DND-41 (cell line): Measurements from ENCODE around the gene NEU2.

Experiments
- ATAC-seq: fragments of 200-7000 bp; cut with Tn5 transposase; 3 replicates; pipeline ENCODE4 v1.9.1; 2021; ENCODE audit warnings: low read depth; ENCODE audit not compliant: insufficient read depth
- DNase-seq: peaks from one replicate; pipeline ENCODE4 v3.0.0-alpha.2; 2020
- H2AFZ ChIP-seq: 2 replicates; pipeline ENCODE4 v1.6.0; 2012; ENCODE audit warnings: low read depth, low read length
- H3K27ac ChIP-seq: 2 replicates; pipeline ENCODE4 v1.5.1; 2012; ENCODE audit warnings: low read length, inconsistent platforms
- H3K27me3 ChIP-seq: fragments of 200-600 bp; sonication (generic); 2 replicates; pipeline ENCODE4 v1.6.0; 2012; ENCODE audit warnings: low read length, mild to moderate bottlenecking, inconsistent platforms; ENCODE audit not compliant: insufficient read depth, poor library complexity
- H3K36me3 ChIP-seq: 2 replicates; pipeline ENCODE4 v1.5.1; 2012; ENCODE audit warnings: low read length, inconsistent platforms; ENCODE audit not compliant: insufficient read depth
- H3K4me1 ChIP-seq: 2 replicates; pipeline ENCODE4 v1.5.1; 2012; ENCODE audit warnings: mild to moderate bottlenecking, low read length; ENCODE audit not compliant: insufficient read depth
- H3K4me2 ChIP-seq: 2 replicates; pipeline ENCODE4 v1.6.0; 2012; ENCODE audit warnings: mild to moderate bottlenecking, moderate library complexity, low read length, inconsistent platforms; ENCODE audit not compliant: insufficient read depth
- H3K4me3 ChIP-seq, 2 experiments: fragments of 200-600 bp in 1 of 2; shearing (Covaris generic) in 1 of 2; 2 replicates each; pipeline ENCODE4 v1.5.1; 2012 to 2016; ENCODE audit warnings: inconsistent platforms in 2 of 2, low read length in 2 of 2, mild to moderate bottlenecking in 2 of 2, low read depth in 1 of 2, moderate library complexity in 1 of 2
- H3K79me2 ChIP-seq: 2 replicates; pipeline ENCODE4 v1.6.0; 2012; ENCODE audit warnings: low read length, inconsistent platforms; ENCODE audit not compliant: insufficient read depth
- H3K9ac ChIP-seq: 2 replicates; pipeline ENCODE4 v1.6.0; 2012; ENCODE audit warnings: low read depth, mild to moderate bottlenecking, inconsistent platforms, low read length, moderate library complexity
- H3K9me3 ChIP-seq: 2 replicates; pipeline ENCODE4 v1.5.1; 2012; ENCODE audit warnings: low read length, moderate library complexity, mild to moderate bottlenecking, inconsistent platforms; ENCODE audit not compliant: insufficient read depth, severe bottlenecking
- H4K20me1 ChIP-seq: 2 replicates; pipeline ENCODE4 v1.6.0; 2012; ENCODE audit warnings: low read length; ENCODE audit not compliant: insufficient read depth
- CTCF ChIP-seq: IDR thresholded peaks from 2 replicates; pipeline ENCODE4 v1.5.1; 2012; ENCODE audit warnings: borderline replicate concordance, low read length, moderate library complexity, mild to moderate bottlenecking; ENCODE audit not compliant: poor library complexity, severe bottlenecking; ENCODE audit errors: extremely low read depth
- EZH2 ChIP-seq: IDR thresholded peaks from 3 replicates; pipeline ENCODE4 v1.6.1; 2012; ENCODE audit warnings: borderline replicate concordance, low read depth, mild to moderate bottlenecking, moderate library complexity, low read length, inconsistent platforms; ENCODE audit not compliant: severe bottlenecking

The NEU2 gene

GRCh38 chr2:233032551-233033320, at the start of gene NEU2:
TSS of gene NEU2 (plus strand) at chr2:233032672. CDS start at chr2:233032672, 0 bp downstream.
- no peak for ATAC-seq
- DNase-seq, result no peak
- H3K9ac ChIP-seq, result no peak within 1 kb of the TSS
- H3K4me2 ChIP-seq, result no peak within 1 kb of the TSS
- no peaks in the 10 kb centered on the region for H3K79me2 ChIP-seq
- H3K4me1 ChIP-seq, result no peaks in the 10 kb centered on the region
- H3K36me3 ChIP-seq, result no peaks in the 10 kb centered on the region
- H3K27me3 ChIP-seq, result no peaks in the 10 kb centered on the region
- H3K4me3 ChIP-seq, result no peak within 1 kb of the TSS
- H3K9me3 ChIP-seq, result peaks cover 4% of the 10 kb centered on the region
- H3K27ac ChIP-seq, result no peak within 1 kb of the TSS
- H2AFZ ChIP-seq, result no peak within 1 kb of the TSS
- TF ChIP-seq EZH2, result no peak
- no peak for TF ChIP-seq CTCF
- no peaks in the 10 kb centered on the region for H4K20me1 ChIP-seq

GRCh38 chr2:232982926-232983668, 49.4 kb upstream of the NEU2 start:
- peak; percentile 5 for TF ChIP-seq CTCF
- no peak for TF ChIP-seq EZH2
- no peak overlapping the region for H3K4me3 ChIP-seq
- H2AFZ ChIP-seq, result no peak overlapping the region
- no peak for ATAC-seq
- no peak overlapping the region for H3K27ac ChIP-seq
- no peaks in the 10 kb centered on the region for H3K79me2 ChIP-seq
- no peaks in the 10 kb centered on the region for H3K36me3 ChIP-seq
- no peaks in the 10 kb centered on the region for H4K20me1 ChIP-seq
- no peak for DNase-seq
- no peak overlapping the region for H3K4me2 ChIP-seq
- H3K4me1 ChIP-seq, result no peaks in the 10 kb centered on the region
- no peaks in the 10 kb centered on the region for H3K9me3 ChIP-seq
- H3K9ac ChIP-seq, result no peak overlapping the region
- no peaks in the 10 kb centered on the region for H3K27me3 ChIP-seq

- Histone ChIP-seq H3K4me3 (no peak overlapping the region), H2AFZ (no peak overlapping the region), H3K4me1 (no peaks in the 10 kb centered on the region), H4K20me1 (no peaks in the 10 kb centered on the region), H3K4me2 (no peak overlapping the region), H3K9ac (no peak overlapping the region), H3K9me3 (no peaks in the 10 kb centered on the region), H3K27me3 (peaks cover 4% of the 10 kb centered on the region), H3K27ac (no peak overlapping the region), H3K36me3 (no peaks in the 10 kb centered on the region), H3K79me2 (no peaks in the 10 kb centered on the region)
- ATAC-seq (no peak), DNase-seq (no peak)
- no peak for TF ChIP-seq CTCF
- no peak for TF ChIP-seq EZH2
Measured at GRCh38 chr2:232983669-232984140, 48.8 kb upstream of the NEU2 start.
